Left cardiac atrium (tissue), 4 donors: ENCODE measurements around the gene DHODH. TPM values are rescaled to one million over a fixed set of nuclear protein-coding genes. Genes with fewer than 3 reads are reported as not detected.

Experiments used
- ATAC-seq, 2 donors: fragments of 200-7000 bp; cut with Tn5 transposase; one replicate each; pipeline ENCODE4 v1.9.1; 2020; ENCODE audit warnings: mild to moderate bottlenecking in 2 of 2, moderate library complexity in 2 of 2
- DNase-seq: peaks from one replicate; pipeline ENCODE4 v3.0.0-alpha.2; 2020
- intact Hi-C, 2 donors: fragments of 100-400 bp; cut with DNase I; formaldehyde crosslinking; loops; one replicate each; pipeline versions ENCODE4 v1.14.1 to v1.15.1; 2022 to 2023
- total RNA-seq, 2 donors: library from RNA; stranded (reverse); fragmentation: NEBNext Ultra II Directional; extraction: Animal tissue kit (Norgen Biotek cat#: 25700); gene quantifications; one replicate each; pipeline ENCODE4 v1.2.1, GENCODE V29; 2021
- donor health status: DM: no; HTN: yes; CAD: no.
- donor health status: DM: no; HTN: yes; CAD: no; lungs with severe emphysema.
- donor health status: DM: yes; HTN: yes; CAD: no.
- donor health status: Dilated cardiomyopathy.

DHODH gene
- total RNA-seq, 2 donors from 2014 or later = 34.5 to 44.3 TPM

GRCh38 chr16:72009779-72010178 lies 1.2 kb downstream of the DHODH start:
- ATAC-seq (no peak), DNase-seq (no peak)
- intact Hi-C loops = no loop called here

DNA sequence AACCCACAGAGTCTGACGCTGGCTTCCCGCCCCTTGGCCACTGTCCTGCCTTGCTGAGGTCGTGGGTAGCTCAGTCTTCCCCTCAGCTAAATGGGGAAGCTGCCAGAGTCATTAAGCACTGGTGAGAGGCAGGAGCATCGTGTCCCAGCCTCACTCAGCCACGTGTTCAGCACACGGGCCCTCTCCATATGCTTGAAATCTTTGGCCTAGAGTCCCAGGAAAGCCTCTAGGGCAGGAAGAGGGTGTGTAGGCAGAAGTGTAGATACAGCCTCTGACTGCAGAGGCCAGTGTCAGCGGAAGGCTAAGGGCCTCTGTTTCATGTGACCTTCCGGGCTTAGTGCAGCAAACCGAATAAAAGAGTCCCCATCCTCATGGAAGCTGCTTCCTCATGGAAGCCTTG lies 4.1 kb downstream of the DHODH start:
- ATAC-seq (no peak), DNase-seq (no peak)
- intact Hi-C loops = no loop called here

DNA sequence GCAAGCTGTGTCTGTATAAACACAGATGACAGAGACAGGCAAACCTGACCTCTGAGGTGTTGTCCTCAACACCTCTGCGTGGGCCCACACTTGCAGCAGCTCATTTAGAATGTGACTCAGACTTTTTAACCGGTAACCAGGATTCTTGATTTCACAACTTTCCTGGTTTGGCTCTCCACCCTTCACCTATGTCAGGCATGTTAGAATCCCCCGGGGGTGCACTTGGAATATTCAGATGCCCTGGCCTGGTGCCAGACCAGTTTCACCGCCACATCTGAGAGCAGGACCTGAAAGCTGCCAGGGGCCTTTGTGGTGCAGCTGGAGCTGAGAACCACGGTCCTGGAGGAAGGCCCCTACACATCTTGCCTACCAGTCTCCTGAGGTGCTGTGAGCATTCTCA lies 4.8 kb downstream of the DHODH start:
- DNase-seq (peak; percentile 68), ATAC-seq (peak in 1 of 2 donors; percentile 22)
- intact Hi-C loops = no loop called here

DNA sequence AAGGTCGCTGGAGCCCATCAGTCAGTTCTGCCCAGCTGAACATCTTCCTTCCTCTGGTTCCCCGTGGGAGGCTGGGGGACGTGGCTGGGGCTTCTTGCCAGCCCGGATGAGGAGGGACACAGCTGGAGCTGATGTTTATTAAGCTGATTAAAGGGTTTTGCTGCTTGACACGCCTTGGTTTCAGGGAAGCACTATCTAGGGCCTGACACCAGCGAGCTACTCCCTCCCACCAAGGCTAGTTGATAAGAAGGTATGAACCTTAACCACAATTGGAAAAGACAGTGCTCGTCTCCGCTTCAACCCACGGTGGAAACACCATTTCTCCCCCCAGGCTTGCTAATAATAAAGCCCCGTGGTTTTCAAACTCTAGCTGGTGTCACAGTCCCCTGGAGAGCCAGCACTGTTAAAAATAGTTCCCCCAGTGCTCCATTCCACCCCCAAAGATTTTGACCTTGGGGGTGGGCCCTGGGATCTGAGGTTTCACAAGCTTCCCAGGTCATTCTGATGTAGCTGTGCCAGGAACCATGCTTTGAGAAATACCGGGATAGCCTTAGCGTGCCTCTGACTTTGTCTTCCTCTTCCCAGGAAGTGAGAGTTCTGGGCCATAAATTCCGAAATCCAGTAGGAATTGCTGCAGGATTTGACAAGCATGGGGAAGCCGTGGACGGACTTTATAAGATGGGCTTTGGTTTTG lies 5.5 kb downstream of the DHODH start:
- peak; percentile 58 to 76 for ATAC-seq
- peak; percentile 71 for DNase-seq
- intact Hi-C loops = no loop called here

DNA sequence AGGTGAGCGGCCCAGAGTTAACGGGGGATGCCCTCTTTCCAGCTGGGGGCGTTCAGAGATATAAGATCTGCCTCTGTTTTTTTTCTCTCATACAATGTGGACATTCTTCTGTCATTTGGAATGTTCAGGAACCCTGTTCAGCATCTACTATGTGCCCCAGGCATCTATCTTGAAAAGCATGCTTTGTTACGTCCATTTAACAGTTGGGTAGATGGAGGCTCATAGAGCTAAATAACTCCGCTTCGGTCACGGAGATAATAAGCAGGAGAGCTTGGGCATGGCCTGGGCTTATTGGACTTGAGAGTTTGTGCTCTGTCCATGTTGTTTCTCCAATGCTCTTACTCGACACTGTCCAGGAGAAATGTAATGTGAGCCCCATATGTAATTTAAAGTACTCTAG lies 6.1 kb downstream of the DHODH start:
- intact Hi-C loops = no loop called here
- ATAC-seq (no peak), DNase-seq (no peak)

DNA sequence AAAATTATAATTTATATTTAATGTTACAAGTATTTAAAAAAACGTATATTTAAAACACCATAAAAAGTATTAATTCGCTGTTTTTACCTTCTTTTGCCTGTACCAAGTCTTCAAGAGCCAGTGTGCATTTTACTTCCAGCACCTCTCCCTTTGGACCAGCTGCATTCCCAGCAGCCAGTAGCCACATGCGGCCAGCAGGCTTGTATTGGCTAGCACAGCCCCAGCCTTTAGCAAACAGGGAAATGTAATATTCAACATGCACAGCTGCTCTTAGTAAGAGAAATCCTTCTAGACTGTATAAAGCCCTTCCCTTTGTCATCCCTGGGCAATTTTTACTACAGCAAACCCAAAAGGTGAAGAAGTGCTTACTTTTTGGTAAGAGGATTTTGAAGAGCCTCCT lies 6.6 kb downstream of the DHODH start:
- DNase-seq (no peak), ATAC-seq (no peak)
- intact Hi-C loops = no loop called here

- intact Hi-C loops = no loop called here
- ATAC-seq (peak; percentile 49 to 64), DNase-seq (no peak)
Measured at GRCh38 chr16:72018470-72018869, 9.9 kb downstream of the DHODH start.

- ATAC-seq = no peak
- intact Hi-C loops = no loop called here
- no peak for DNase-seq
Measured at GRCh38 chr16:72021043-72021442, 12.5 kb downstream of the DHODH start.

DNA sequence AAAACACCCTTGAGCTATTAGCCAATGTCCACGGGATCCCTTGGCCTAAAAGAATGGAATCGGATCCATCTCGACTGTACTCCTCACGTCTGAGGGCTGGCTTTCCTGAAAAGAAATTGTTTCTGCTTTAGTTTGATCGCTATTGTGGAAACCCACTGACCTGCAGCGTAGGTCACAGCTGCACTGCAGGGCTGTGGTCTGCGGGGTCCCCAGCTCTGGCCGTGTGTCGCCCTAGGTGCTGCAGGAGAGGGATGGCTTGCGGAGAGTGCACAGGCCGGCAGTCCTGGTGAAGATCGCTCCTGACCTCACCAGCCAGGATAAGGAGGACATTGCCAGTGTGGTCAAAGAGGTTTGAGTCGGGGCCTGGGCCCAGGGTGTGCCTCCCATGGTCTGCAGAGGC lies 13.6 kb downstream of the DHODH start:
- intact Hi-C loops = no loop called here
- DNase-seq (no peak), ATAC-seq (no peak)

GRCh38 chr16:72023962-72024361 lies 15.4 kb downstream of the DHODH start:
- DNase-seq (no peak), ATAC-seq (no peak)
- intact Hi-C loops = no loop called here

DNA sequence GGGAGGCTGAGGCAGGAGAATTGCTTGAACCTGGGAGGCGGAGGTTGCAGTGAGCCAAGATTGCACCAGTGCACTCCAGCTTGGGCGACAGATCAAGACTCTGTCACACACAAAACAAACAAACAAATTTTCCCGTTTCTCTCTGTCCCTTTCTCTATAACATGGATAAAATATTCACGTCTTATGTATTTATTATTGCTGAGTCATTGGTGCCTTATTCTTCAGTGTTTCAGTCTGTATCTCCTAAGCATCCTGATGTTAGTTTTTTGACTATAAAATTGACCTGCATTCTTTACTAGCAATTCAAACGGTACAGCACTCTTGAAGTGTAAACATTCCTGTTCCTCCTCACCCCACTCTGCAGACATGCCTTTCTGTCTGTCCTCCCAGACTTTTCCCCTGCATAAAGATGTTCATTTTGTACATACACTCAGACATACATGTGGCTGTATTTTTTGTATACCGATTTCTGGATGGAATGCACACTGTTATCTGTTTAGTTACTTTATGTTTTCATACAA lies 16.4 kb downstream of the DHODH start:
- DNase-seq (no peak), ATAC-seq (no peak)
- intact Hi-C loops = no loop called here

GRCh38 chr16:72025404-72026114 lies 17.0 kb downstream of the DHODH start:
- DNase-seq (no peak), ATAC-seq (peak in 1 of 2 donors; percentile 45)
- intact Hi-C loops = no loop called here

GRCh38 chr16:72027669-72028378 lies 19.3 kb downstream of the DHODH start:
- DNase-seq (no peak), ATAC-seq (peak in 1 of 2 donors; percentile 50)
- intact Hi-C loops = no loop called here

- intact Hi-C loops = no loop called here
- ATAC-seq (no peak), DNase-seq (no peak)
Measured at GRCh38 chr16:72029567-72030271, 21.2 kb downstream of the DHODH start.

GRCh38 chr16:72033437-72033836 lies 24.9 kb downstream of the DHODH start:
- intact Hi-C loops = no loop called here
- ATAC-seq (no peak), DNase-seq (no peak)

- DNase-seq (no peak), ATAC-seq (no peak)
- intact Hi-C loops = no loop called here
Measured at GRCh38 chr16:72036098-72036497, 27.6 kb downstream of the DHODH start.

DNA sequence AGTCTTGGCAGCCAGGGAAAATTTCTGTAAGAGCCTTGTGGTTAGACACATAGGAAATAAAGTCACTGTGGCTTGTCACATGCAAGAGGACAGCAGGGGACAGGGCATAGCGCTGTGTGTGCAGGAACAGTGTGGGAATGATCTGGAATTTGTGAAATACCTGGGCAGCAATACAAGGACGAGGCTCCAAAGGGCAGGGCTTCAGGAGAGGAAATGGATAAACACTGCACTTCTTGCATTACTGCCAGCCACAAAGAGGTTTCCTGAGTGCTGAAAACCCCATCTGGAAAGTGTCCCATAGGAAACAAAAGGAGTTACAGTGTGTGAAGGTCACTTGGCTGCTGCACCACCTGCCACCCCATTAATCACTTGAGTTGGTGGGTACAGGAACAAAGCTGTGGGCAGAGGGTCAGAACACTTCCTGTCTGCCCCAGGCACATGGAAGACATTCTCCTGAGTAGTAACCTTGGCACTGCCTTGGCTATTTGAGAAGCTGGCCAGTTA lies 33.7 kb downstream of the DHODH start:
- DNase-seq (no peak), ATAC-seq (peak in 1 of 2 donors; percentile 55)
- intact Hi-C loops = no loop called here

- intact Hi-C loops = no loop called here
- no peak for DNase-seq
- no peak for ATAC-seq
Measured at GRCh38 chr16:72043058-72043457, 34.5 kb downstream of the DHODH start.

GRCh38 chr16:72043539-72043938 lies 35.0 kb downstream of the DHODH start:
- intact Hi-C loops = no loop called here
- ATAC-seq (no peak), DNase-seq (no peak)
